Measurements from ENCODE around the gene ADH4. TPM values are rescaled to one million over a fixed set of nuclear protein-coding genes. Genes with fewer than 3 reads are reported as not detected.

ADH4 gene
- total RNA-seq, 1 donor from 2014 or later = 10.8 TPM

GRCh38 chr4:99180382-99181070, 36.4 kb upstream of the ADH4 start:
- no peaks in the 10 kb centered on the region for H3K9me3 ChIP-seq
- peaks cover 0 to 4% of the 10 kb centered on the region in 2 donors for H3K36me3 ChIP-seq
- TF ChIP-seq POLR2AphosphoS5 (IDR thresholded peaks at IDR 0.05; ENCODE audit: insufficient read depth in 1 of 2, low read depth in 1 of 2) (no peak), POLR2A (IDR thresholded peaks at IDR 0.05) (no peak), CTCF (IDR thresholded peaks at IDR 0.05) (no peak)
- DNase-seq (ENCODE audit: extremely low spot score in 2 of 2) = no peak
- intact Hi-C loops (cut with DNase I) = no loop called here
- no peaks in the 10 kb centered on the region for H3K27me3 ChIP-seq
- H3K4me3 ChIP-seq = no peak overlapping the region
- no peaks in the 10 kb centered on the region for H3K4me1 ChIP-seq
- peak overlapping the region; percentile 19 for H3K27ac ChIP-seq

GRCh38 chr4:99179626-99180025, 35.5 kb upstream of the ADH4 start:
- H3K27ac ChIP-seq = no peak overlapping the region
- TF ChIP-seq CTCF (IDR thresholded peaks at IDR 0.05) (no peak), POLR2A (IDR thresholded peaks at IDR 0.05) (no peak), POLR2AphosphoS5 (IDR thresholded peaks at IDR 0.05; ENCODE audit: insufficient read depth in 1 of 2, low read depth in 1 of 2) (no peak)
- intact Hi-C loops (cut with DNase I) = no loop called here

GRCh38 chr4:99179178-99179577, 35.1 kb upstream of the ADH4 start:
- Histone ChIP-seq H3K9me3 (no peaks in the 10 kb centered on the region), H3K4me1 (no peaks in the 10 kb centered on the region), H3K27me3 (no peaks in the 10 kb centered on the region), H3K36me3 (peaks cover 0 to 4% of the 10 kb centered on the region in 2 donors), H3K27ac (no peak overlapping the region), H3K4me3 (no peak overlapping the region)
- intact Hi-C loops (cut with DNase I) = no loop called here
- DNase-seq (ENCODE audit: extremely low spot score in 2 of 2) = no peak
- TF ChIP-seq CTCF (IDR thresholded peaks at IDR 0.05) (no peak), POLR2AphosphoS5 (IDR thresholded peaks at IDR 0.05; ENCODE audit: insufficient read depth in 1 of 2, low read depth in 1 of 2) (no peak), POLR2A (IDR thresholded peaks at IDR 0.05) (no peak)

More at GRCh38 chr4:99179626-99180025, 35.5 kb upstream of the ADH4 start:
- Histone ChIP-seq H3K4me3 (no peak overlapping the region), H3K4me1 (no peaks in the 10 kb centered on the region), H3K9me3 (no peaks in the 10 kb centered on the region), H3K27me3 (no peaks in the 10 kb centered on the region), H3K36me3 (peaks cover 0 to 4% of the 10 kb centered on the region in 2 donors)
- no peak for DNase-seq (ENCODE audit: extremely low spot score in 2 of 2)

- H3K36me3 ChIP-seq = no peaks in the 10 kb centered on the region
- no peaks in the 10 kb centered on the region for H3K9me3 ChIP-seq
- intact Hi-C loops (cut with DNase I) = no loop called here
- no peaks in the 10 kb centered on the region for H3K4me1 ChIP-seq
- no peak for DNase-seq (ENCODE audit: extremely low spot score in 2 of 2)
- H3K27me3 ChIP-seq = no peaks in the 10 kb centered on the region
- no peak overlapping the region for H3K4me3 ChIP-seq
- H3K27ac ChIP-seq = no peak overlapping the region
- TF ChIP-seq CTCF (IDR thresholded peaks at IDR 0.05) (no peak), POLR2AphosphoS5 (IDR thresholded peaks at IDR 0.05; ENCODE audit: insufficient read depth in 1 of 2, low read depth in 1 of 2) (no peak)
These were observed 22.4 kb upstream of the ADH4 start for GRCh38 chr4:99166544-99166943.

- intact Hi-C loops (cut with DNase I) = no loop called here
- no peak for TF ChIP-seq POLR2A (IDR thresholded peaks at IDR 0.05)
- TF ChIP-seq POLR2AphosphoS5 (IDR thresholded peaks at IDR 0.05; ENCODE audit: insufficient read depth in 1 of 2, low read depth in 1 of 2) = no peak
- TF ChIP-seq CTCF (IDR thresholded peaks at IDR 0.05) = no peak
- no peak for DNase-seq (ENCODE audit: extremely low spot score in 2 of 2)
- Histone ChIP-seq H3K4me3 (no peak overlapping the region), H3K4me1 (no peaks in the 10 kb centered on the region), H3K27ac (no peak overlapping the region), H3K27me3 (no peaks in the 10 kb centered on the region), H3K9me3 (no peaks in the 10 kb centered on the region), H3K36me3 (no peaks in the 10 kb centered on the region)
These were observed 21.9 kb upstream of the ADH4 start for GRCh38 chr4:99165978-99166377.
